Lower leg skin (tissue), 4 donors: ENCODE data around the gene HOXA13. TPM values are rescaled to one million over a fixed set of nuclear protein-coding genes. Genes with fewer than 3 reads are reported as not detected.

Experiments
- DNase-seq, 2 donors: peaks; one replicate each; pipeline ENCODE4 v3.0.0-alpha.2; 2019; ENCODE audit warnings: low spot score in 2 of 2
- H3K4me3 ChIP-seq: fragments of 200-600 bp; sonication (generic); 2 replicates; pipeline ENCODE4 v1.5.1; 2017; ENCODE audit warnings: mild to moderate bottlenecking, low read depth; ENCODE audit not compliant: poor library complexity, severe bottlenecking
- CTCF ChIP-seq, 3 donors: fragments of 450-650 bp; IDR thresholded peaks; one replicate each; pipeline ENCODE4 v1.5.1; 2016; ENCODE audit warnings: antibody characterized with exemption in 3 of 3, mild to moderate bottlenecking in 3 of 3, moderate library complexity in 2 of 3
- POLR2A ChIP-seq, 2 donors: fragments of 450-650 bp; IDR thresholded peaks; one replicate each; pipeline ENCODE4 v1.6.1; 2016 to 2017; ENCODE audit warnings: antibody characterized with exemption in 2 of 2, mild to moderate bottlenecking in 1 of 2, moderate library complexity in 1 of 2
- WGBS, 2 donors: methylation state at CpG; one replicate each; pipeline ENCODE4 v1.1.5; 2018; 5-methylcytosine and 5-hydroxymethylcytosine counted together
- intact Hi-C: fragments of 100-400 bp; cut with DNase I; formaldehyde crosslinking; loops from one replicate; pipeline ENCODE4 v1.15.0; 2023; ENCODE audit warnings: low total_unique reads
- total RNA-seq, 4 donors: library from RNA; depleted of rRNA; stranded (reverse); fragments of >200 nt; gene quantifications; one replicate each; pipeline ENCODE4 v1.1.0, GENCODE V29; 2016

HOXA13 gene
- total RNA-seq, 4 donors from 2014 or later, result 0.11 to 0.54 (median 0.27) TPM

DNA sequence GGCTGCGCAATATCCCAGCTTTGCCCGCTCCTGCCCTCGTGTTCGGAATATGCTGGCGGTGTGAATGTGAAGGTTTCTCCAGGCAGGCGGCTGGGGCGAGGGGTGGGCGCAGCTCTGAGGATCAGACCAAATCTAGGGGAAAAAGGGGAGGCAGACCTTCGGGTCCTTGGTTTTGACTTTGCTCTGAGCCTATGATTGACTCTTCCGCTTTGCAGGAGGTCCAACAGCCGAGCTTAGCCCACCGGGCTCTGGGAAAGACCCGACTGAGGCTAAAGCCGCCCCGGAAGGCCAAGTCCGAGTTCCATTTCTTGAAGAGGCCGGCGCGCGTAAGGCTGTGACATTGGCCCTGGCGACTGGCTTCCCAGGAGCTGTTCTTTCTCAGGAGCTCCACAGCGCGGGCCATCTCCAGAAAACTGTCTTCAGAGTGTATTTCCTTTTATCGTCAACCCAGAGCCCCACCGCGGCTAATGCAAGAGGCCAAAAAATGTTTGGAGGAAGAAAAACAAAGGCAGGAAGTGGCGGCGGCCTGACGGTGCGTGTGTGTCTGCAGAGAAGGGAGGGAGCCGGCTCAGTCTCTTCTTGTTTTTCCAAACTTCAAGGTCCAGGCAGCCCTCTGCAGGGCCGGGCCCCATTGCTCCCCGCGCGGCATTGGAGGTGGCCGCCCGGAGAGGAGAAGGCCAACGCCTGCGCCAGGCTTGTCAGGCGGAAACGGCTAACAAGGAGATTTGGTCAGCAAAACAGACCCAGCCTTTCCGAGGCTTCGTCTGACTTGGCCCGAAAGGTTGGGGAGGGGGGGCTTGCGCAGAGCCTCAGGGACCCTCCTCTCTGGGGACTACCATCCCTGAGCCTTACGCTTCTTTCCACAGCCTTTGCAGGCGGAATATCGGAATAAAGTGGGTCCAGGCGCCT lies 11.3 kb downstream of the HOXA13 start:
- no peak for TF ChIP-seq CTCF (IDR thresholded peaks at IDR 0.05)
- TF ChIP-seq POLR2A (IDR thresholded peaks at IDR 0.05), result no peak
- 37 to 51% methylated on average over 49 of the region's 49 CpGs for WGBS, 2 donors
- H3K4me3 ChIP-seq, result no peak overlapping the region
- DNase-seq, result peak in 1 of 2 donors; percentile 86
- intact Hi-C loops, result no loop called here

DNA sequence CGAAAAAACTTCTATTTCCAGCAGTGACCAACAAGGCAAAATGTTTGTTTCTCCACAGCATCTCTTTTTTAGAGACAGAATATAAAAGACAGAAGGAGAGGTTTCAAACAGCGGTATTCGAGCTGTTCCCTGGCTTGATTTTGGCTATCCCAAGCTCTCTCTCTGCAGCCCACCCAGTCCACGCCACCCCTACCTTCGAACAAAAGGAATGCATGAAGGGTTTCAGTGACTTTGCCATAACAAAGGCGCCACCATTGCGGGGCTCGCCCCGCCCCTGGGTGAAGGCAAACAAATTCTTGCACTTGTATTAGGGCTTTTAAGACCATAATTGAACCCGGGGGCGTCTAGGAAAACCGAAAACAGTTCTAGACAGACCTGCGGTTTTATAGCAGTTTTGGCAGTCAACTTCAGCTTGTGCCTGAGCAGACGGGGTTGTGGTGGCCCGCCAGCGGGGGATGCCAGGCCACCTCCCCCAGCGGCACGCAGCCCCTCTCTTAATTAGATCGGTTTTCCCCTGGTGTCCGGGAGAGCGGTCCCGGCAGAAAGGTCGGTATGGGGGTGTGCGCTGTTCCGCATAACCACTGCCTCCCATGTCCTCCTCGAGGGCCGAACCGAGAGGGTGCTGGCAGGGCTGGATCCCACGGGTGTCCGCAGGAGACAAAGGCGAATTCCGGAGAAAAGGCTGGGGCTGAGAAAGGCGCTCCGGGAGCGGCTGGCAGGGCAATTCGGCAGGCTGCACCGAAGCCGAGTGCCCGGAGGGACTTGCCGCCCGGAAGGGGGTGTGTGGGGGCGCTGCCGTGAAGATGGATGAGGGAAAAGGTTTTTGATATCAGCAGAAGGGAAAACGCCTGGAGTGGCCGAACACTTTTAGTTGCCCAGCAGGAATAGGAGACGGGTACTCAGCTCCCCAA lies 12.2 kb downstream of the HOXA13 start:
- DNase-seq, result peak in 1 of 2 donors; percentile 83
- TF ChIP-seq POLR2A (IDR thresholded peaks at IDR 0.05) (no peak), CTCF (IDR thresholded peaks at IDR 0.05) (no peak)
- 36 to 38% methylated on average over 44 to 46 of the region's 46 CpGs for WGBS, 2 donors
- intact Hi-C loops, result no loop called here
- H3K4me3 ChIP-seq, result no peak overlapping the region

GRCh38 chr7:27186668-27187474 lies 13.0 kb downstream of the HOXA13 start:
- DNase-seq, result peak in 1 of 2 donors; percentile 71
- 70 to 73% methylated on average over 4 of the region's 4 CpGs for WGBS, 2 donors
- TF ChIP-seq CTCF (IDR thresholded peaks at IDR 0.05), result no peak
- TF ChIP-seq POLR2A (IDR thresholded peaks at IDR 0.05), result no peak
- H3K4me3 ChIP-seq, result no peak overlapping the region
- intact Hi-C loops, result no loop called here

DNA sequence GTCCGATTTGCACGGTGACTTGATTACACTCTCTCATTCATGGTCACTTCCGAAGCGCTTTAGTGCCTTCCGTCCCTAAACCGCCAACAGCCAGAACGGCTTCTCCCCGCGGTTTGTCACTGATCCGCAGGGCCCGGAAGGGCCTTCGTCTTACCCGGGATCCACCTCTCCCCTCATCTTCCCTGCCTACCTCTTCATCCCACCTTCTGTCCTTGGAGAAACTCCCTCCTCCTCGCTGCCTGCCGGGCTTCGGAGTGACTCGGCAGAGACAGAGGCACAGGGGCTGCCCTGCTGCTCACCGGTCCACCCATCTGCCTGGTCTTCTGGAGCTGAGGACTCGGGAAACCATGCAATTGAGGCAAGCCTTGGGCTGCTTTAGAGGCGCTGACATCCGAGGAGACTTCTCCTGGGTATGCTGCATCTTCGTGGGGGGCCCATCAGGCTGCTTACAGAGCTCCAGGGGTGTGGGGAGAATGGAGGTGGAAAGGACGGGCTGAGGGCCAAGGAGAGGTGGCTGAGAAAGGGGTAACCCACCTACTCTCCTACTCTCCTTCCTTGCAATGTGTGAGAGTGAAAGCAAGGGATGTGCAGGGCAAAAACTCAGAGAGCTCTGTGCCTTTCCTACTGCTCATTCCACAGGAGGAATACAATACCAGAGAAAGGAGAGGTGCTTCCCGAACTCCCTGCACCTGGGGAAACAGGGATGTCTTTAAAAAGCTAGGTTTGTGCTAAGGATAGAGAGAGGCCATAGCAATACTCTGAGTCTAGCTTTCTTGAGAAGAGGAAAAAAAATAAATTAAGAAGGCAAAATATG lies 13.8 kb downstream of the HOXA13 start:
- intact Hi-C loops, result no loop called here
- peak; percentile 18 to 86 for DNase-seq
- WGBS, 2 donors, result 47 to 55% methylated on average over 24 of the region's 24 CpGs
- no peak for TF ChIP-seq POLR2A (IDR thresholded peaks at IDR 0.05)
- no peak for TF ChIP-seq CTCF (IDR thresholded peaks at IDR 0.05)
- no peak overlapping the region for H3K4me3 ChIP-seq
